ENCODE data around the gene VSTM2L.

Gene VSTM2L

GRCh38 chr20:37936451-37936850, 33.5 kb downstream of the VSTM2L start:
- TF ChIP-seq ARNTL (CRISPR knock-in tag; IDR thresholded peaks at IDR 0.05; ENCODE audit: borderline replicate concordance, low read depth), result no peak
- TF ChIP-seq SNAI2 (CRISPR knock-in tag; IDR thresholded peaks at IDR 0.05), result no peak
- no peak for TF ChIP-seq ZNF8 (CRISPR knock-in tag; IDR thresholded peaks at IDR 0.05)
- no peak for TF ChIP-seq ZNF70 (CRISPR knock-in tag; IDR thresholded peaks at IDR 0.05)
- TF ChIP-seq CSRNP3 (CRISPR knock-in tag; IDR thresholded peaks at IDR 0.05), result no peak
- TF ChIP-seq BACH2 (CRISPR knock-in tag; IDR thresholded peaks at IDR 0.05; ENCODE audit: borderline replicate concordance), result no peak
- no peak for TF ChIP-seq CSDC2 (CRISPR knock-in tag; IDR thresholded peaks at IDR 0.05)
- TF ChIP-seq RARB (CRISPR knock-in tag; IDR thresholded peaks at IDR 0.05), result no peak
- TF ChIP-seq GLIS3 (CRISPR knock-in tag; IDR thresholded peaks at IDR 0.05), result no peak
- TF ChIP-seq ZNF565 (CRISPR knock-in tag; conservative IDR thresholded peaks at IDR 0.05; ENCODE audit: low read depth), result no peak
- TF ChIP-seq POU6F1 (CRISPR knock-in tag; IDR thresholded peaks at IDR 0.05; ENCODE audit: borderline replicate concordance, low read depth), result no peak
- TF ChIP-seq PATZ1 (CRISPR knock-in tag; IDR thresholded peaks at IDR 0.05; ENCODE audit: borderline replicate concordance), result no peak
- no peak for TF ChIP-seq PPARA (CRISPR knock-in tag; IDR thresholded peaks at IDR 0.05; ENCODE audit: borderline replicate concordance)
- no peak for TF ChIP-seq ZFP3 (CRISPR knock-in tag; IDR thresholded peaks at IDR 0.05)
- no peak for ATAC-seq

- no peak for ATAC-seq
- TF ChIP-seq OSR1 (CRISPR knock-in tag; IDR thresholded peaks at IDR 0.05), result no peak
- no peak for TF ChIP-seq CSRNP3 (CRISPR knock-in tag; IDR thresholded peaks at IDR 0.05)
These were observed 34.8 kb downstream of the VSTM2L start for GRCh38 chr20:37937686-37938085.

GRCh38 chr20:37938181-37938750, 35.3 kb downstream of the VSTM2L start:
- ATAC-seq, result no peak
- TF ChIP-seq PPARA (CRISPR knock-in tag; IDR thresholded peaks at IDR 0.05; ENCODE audit: borderline replicate concordance), result no peak
- TF ChIP-seq ZFP30 (CRISPR knock-in tag; IDR thresholded peaks at IDR 0.05), result no peak
- no peak for TF ChIP-seq OSR1 (CRISPR knock-in tag; IDR thresholded peaks at IDR 0.05)
- TF ChIP-seq TOX (CRISPR knock-in tag; IDR thresholded peaks at IDR 0.05; ENCODE audit: borderline replicate concordance), result no peak
- no peak for TF ChIP-seq ZNF70 (CRISPR knock-in tag; IDR thresholded peaks at IDR 0.05)
- TF ChIP-seq ZC3H10 (CRISPR knock-in tag; IDR thresholded peaks at IDR 0.05), result no peak
- no peak for TF ChIP-seq BACH2 (CRISPR knock-in tag; IDR thresholded peaks at IDR 0.05; ENCODE audit: borderline replicate concordance)
- no peak for TF ChIP-seq TSHZ2 (CRISPR knock-in tag; IDR thresholded peaks at IDR 0.05)
- no peak for TF ChIP-seq ARNTL (CRISPR knock-in tag; IDR thresholded peaks at IDR 0.05; ENCODE audit: borderline replicate concordance, low read depth)
- TF ChIP-seq RARB (CRISPR knock-in tag; IDR thresholded peaks at IDR 0.05), result no peak
- no peak for TF ChIP-seq ISL1 (CRISPR knock-in tag; IDR thresholded peaks at IDR 0.05)
- TF ChIP-seq GLIS3 (CRISPR knock-in tag; IDR thresholded peaks at IDR 0.05), result no peak
- TF ChIP-seq PATZ1 (CRISPR knock-in tag; IDR thresholded peaks at IDR 0.05; ENCODE audit: borderline replicate concordance), result no peak
- TF ChIP-seq ZNF8 (CRISPR knock-in tag; IDR thresholded peaks at IDR 0.05), result no peak
- TF ChIP-seq ZFP3 (CRISPR knock-in tag; IDR thresholded peaks at IDR 0.05), result no peak
- no peak for TF ChIP-seq CSDC2 (CRISPR knock-in tag; IDR thresholded peaks at IDR 0.05)
